ENCODE results near the gene SH3GLB2.

The SH3GLB2 gene

GRCh38 chr9:129008469-129008965 is 19.6 kb downstream of the SH3GLB2 start:
- H3K9me3 ChIP-seq (ENCODE audit: insufficient read depth, low read depth, low read length): no peaks in the 10 kb centered on the region
- H3K9ac ChIP-seq (ENCODE audit: low read depth, low read length, poor library complexity, severe bottlenecking): no peak overlapping the region
- no peaks in the 10 kb centered on the region for H3K79me2 ChIP-seq (ENCODE audit: insufficient read depth, low read length)
- no peaks in the 10 kb centered on the region for H3K9me2 ChIP-seq (replicated peaks; ENCODE audit: low read depth, low read length)
- H3F3A ChIP-seq (ENCODE audit: low read depth): no peaks in the 10 kb centered on the region
- TF ChIP-seq CTCF (conservative IDR thresholded peaks at IDR 0.05; ENCODE audit: low read length): no peak
- no peak for TF ChIP-seq EZH2phosphoT487 (IDR thresholded peaks at IDR 0.05; ENCODE audit: borderline replicate concordance)
- no peaks in the 10 kb centered on the region for H3K4me1 ChIP-seq (ENCODE audit: insufficient read depth, low read length, poor library complexity, severe bottlenecking)
- no peaks in the 10 kb centered on the region for H3K27me3 ChIP-seq (ENCODE audit: insufficient read depth, low read length, poor library complexity, severe bottlenecking)
- no peak overlapping the region for H3K4me3 ChIP-seq (ENCODE audit: low read length, poor library complexity, severe bottlenecking)
- no peaks in the 10 kb centered on the region for H4K20me1 ChIP-seq (ENCODE audit: insufficient read depth, low read length, poor library complexity, severe bottlenecking)
- peaks cover 30% of the 10 kb centered on the region; the same call in 1 of the 2 replicates for H3K36me3 ChIP-seq (ENCODE audit: insufficient read depth, low read length)
- H3K4me2 ChIP-seq (ENCODE audit: low read depth, low read length, poor library complexity, severe bottlenecking): no peak overlapping the region
- H2AFZ ChIP-seq (ENCODE audit: low read length): no peak overlapping the region

GRCh38 chr9:129007766-129008468 is 20.2 kb downstream of the SH3GLB2 start:
- no peaks in the 10 kb centered on the region for H3K79me2 ChIP-seq (ENCODE audit: insufficient read depth, low read length)
- H3K9me2 ChIP-seq (replicated peaks; ENCODE audit: low read depth, low read length): no peaks in the 10 kb centered on the region
- peaks cover 36% of the 10 kb centered on the region; the same call in 1 of the 2 replicates for H3K36me3 ChIP-seq (ENCODE audit: insufficient read depth, low read length)
- no peaks in the 10 kb centered on the region for H3K27me3 ChIP-seq (ENCODE audit: insufficient read depth, low read length, poor library complexity, severe bottlenecking)
- no peak overlapping the region for H3K4me3 ChIP-seq (ENCODE audit: low read length, poor library complexity, severe bottlenecking)
- no peaks in the 10 kb centered on the region for H3K4me1 ChIP-seq (ENCODE audit: insufficient read depth, low read length, poor library complexity, severe bottlenecking)
- no peaks in the 10 kb centered on the region for H4K20me1 ChIP-seq (ENCODE audit: insufficient read depth, low read length, poor library complexity, severe bottlenecking)
- no peak overlapping the region for H3K9ac ChIP-seq (ENCODE audit: low read depth, low read length, poor library complexity, severe bottlenecking)
- H3K9me3 ChIP-seq (ENCODE audit: insufficient read depth, low read depth, low read length): no peaks in the 10 kb centered on the region
- H3K4me2 ChIP-seq (ENCODE audit: low read depth, low read length, poor library complexity, severe bottlenecking): no peak overlapping the region
- H2AFZ ChIP-seq (ENCODE audit: low read length): no peak overlapping the region
- no peak for TF ChIP-seq EZH2phosphoT487 (IDR thresholded peaks at IDR 0.05; ENCODE audit: borderline replicate concordance)
- TF ChIP-seq CTCF (conservative IDR thresholded peaks at IDR 0.05; ENCODE audit: low read length): no peak
- H3F3A ChIP-seq (ENCODE audit: low read depth): no peaks in the 10 kb centered on the region

GRCh38 chr9:129007035-129007765 is 20.9 kb downstream of the SH3GLB2 start:
- Histone ChIP-seq H3K4me1 (ENCODE audit: insufficient read depth, low read length, poor library complexity, severe bottlenecking) (no peaks in the 10 kb centered on the region), H3K4me2 (ENCODE audit: low read depth, low read length, poor library complexity, severe bottlenecking) (no peak overlapping the region), H3K36me3 (ENCODE audit: insufficient read depth, low read length) (peaks cover 43% of the 10 kb centered on the region; the same call in 1 of the 2 replicates), H3F3A (ENCODE audit: low read depth) (no peaks in the 10 kb centered on the region), H3K9me3 (ENCODE audit: insufficient read depth, low read depth, low read length) (no peaks in the 10 kb centered on the region), H3K9me2 (replicated peaks; ENCODE audit: low read depth, low read length) (no peaks in the 10 kb centered on the region), H3K27me3 (ENCODE audit: insufficient read depth, low read length, poor library complexity, severe bottlenecking) (no peaks in the 10 kb centered on the region), H2AFZ (ENCODE audit: low read length) (no peak overlapping the region), H3K9ac (ENCODE audit: low read depth, low read length, poor library complexity, severe bottlenecking) (no peak overlapping the region), H3K4me3 (ENCODE audit: low read length, poor library complexity, severe bottlenecking) (no peak overlapping the region), H3K79me2 (ENCODE audit: insufficient read depth, low read length) (no peaks in the 10 kb centered on the region), H4K20me1 (ENCODE audit: insufficient read depth, low read length, poor library complexity, severe bottlenecking) (no peaks in the 10 kb centered on the region)
- no peak for TF ChIP-seq EZH2phosphoT487 (IDR thresholded peaks at IDR 0.05; ENCODE audit: borderline replicate concordance)
- TF ChIP-seq CTCF (conservative IDR thresholded peaks at IDR 0.05; ENCODE audit: low read length): no peak
